HEK293 (cell line): ENCODE measurements around the gene CNNM1.

Experiments used
- FEZF1 ChIP-seq: fragments of 450-650 bp; formaldehyde crosslinking; IDR thresholded peaks from 2 replicates; pipeline ENCODE4 v1.5.1; 2016; ENCODE audit warnings: missing biosample characterization, missing genetic modification characterization
- GLI2 ChIP-seq: fragments of 450-650 bp; formaldehyde crosslinking; IDR thresholded peaks from 2 replicates; pipeline ENCODE4; 2017; ENCODE audit warnings: missing biosample characterization, missing genetic modification characterization, low read depth, borderline replicate concordance
- GLIS1 ChIP-seq: fragments of 450-650 bp; formaldehyde crosslinking; IDR thresholded peaks from 2 replicates; pipeline ENCODE4 v1.5.1; 2016; ENCODE audit warnings: missing biosample characterization, missing genetic modification characterization
- HOXD13 ChIP-seq: sonication (generic); formaldehyde crosslinking; IDR thresholded peaks from 2 replicates; pipeline ENCODE4 v1.8.0; 2022; ENCODE audit warnings: missing genetic modification reagents, borderline replicate concordance
- IKZF3 ChIP-seq: fragments of 450-650 bp; IDR thresholded peaks from 2 replicates; pipeline ENCODE4 v1.5.0; 2018; ENCODE audit warnings: missing biosample characterization, mild to moderate bottlenecking, missing genetic modification characterization, moderate library complexity
- KLF7 ChIP-seq: fragments of 450-650 bp; formaldehyde crosslinking; IDR thresholded peaks from 2 replicates; pipeline ENCODE4 v1.5.1; 2016; ENCODE audit warnings: missing biosample characterization, missing genetic modification characterization, borderline replicate concordance
- TCF7L2 ChIP-seq: IDR thresholded peaks from 2 replicates; pipeline ENCODE4 v1.6.1; 2011; ENCODE audit warnings: low read depth, mild to moderate bottlenecking, inconsistent platforms, low read length, moderate library complexity, borderline replicate concordance
- WT1 ChIP-seq: fragments of 450-650 bp; formaldehyde crosslinking; IDR thresholded peaks from 2 replicates; pipeline ENCODE4 v1.5.1; 2016; ENCODE audit warnings: missing biosample characterization, missing genetic modification characterization
- ZNF214 ChIP-seq: fragments of 450-650 bp; formaldehyde crosslinking; IDR thresholded peaks from 2 replicates; pipeline ENCODE4 v1.5.1; 2017; ENCODE audit warnings: missing biosample characterization, mild to moderate bottlenecking, missing genetic modification characterization, borderline replicate concordance
- ZNF433 ChIP-seq: fragments of 450-650 bp; formaldehyde crosslinking; IDR thresholded peaks from 2 replicates; pipeline ENCODE4 v1.5.1; 2016; ENCODE audit warnings: missing biosample characterization, missing genetic modification characterization, low read depth
- ZNF529 ChIP-seq: fragments of 450-650 bp; formaldehyde crosslinking; IDR thresholded peaks from 2 replicates; pipeline ENCODE4 v1.5.1; 2017; ENCODE audit warnings: missing genetic modification characterization, missing biosample characterization; ENCODE audit not compliant: insufficient replicate concordance
- ZNF548 ChIP-seq: fragments of 450-650 bp; formaldehyde crosslinking; IDR thresholded peaks from 2 replicates; pipeline ENCODE4 v1.5.1; 2016; ENCODE audit warnings: missing biosample characterization, missing genetic modification characterization
- ZNF561 ChIP-seq: fragments of 450-650 bp; IDR thresholded peaks from 2 replicates; pipeline ENCODE4 v1.5.1; 2018; ENCODE audit warnings: missing biosample characterization, missing genetic modification characterization, borderline replicate concordance
- ZNF600 ChIP-seq: fragments of 450-650 bp; formaldehyde crosslinking; IDR thresholded peaks from 2 replicates; pipeline ENCODE4 v1.5.1; 2016; ENCODE audit warnings: missing biosample characterization, missing genetic modification characterization
- ZNF629 ChIP-seq: fragments of 450-650 bp; formaldehyde crosslinking; IDR thresholded peaks from 2 replicates; pipeline ENCODE4 v1.5.1; 2017; ENCODE audit warnings: missing biosample characterization, missing genetic modification characterization
- ZNF843 ChIP-seq: fragments of 450-650 bp; formaldehyde crosslinking; IDR thresholded peaks from 2 replicates; pipeline ENCODE4 v1.5.1; 2016; ENCODE audit warnings: missing biosample characterization, missing genetic modification characterization
- ZSCAN30 ChIP-seq: fragments of 450-650 bp; IDR thresholded peaks from 2 replicates; pipeline ENCODE4 v1.5.1; 2018; ENCODE audit warnings: missing biosample characterization, mild to moderate bottlenecking, missing genetic modification characterization, moderate library complexity
- ZXDB ChIP-seq: fragments of 450-650 bp; formaldehyde crosslinking; IDR thresholded peaks from 2 replicates; pipeline ENCODE4 v1.5.1; 2016; ENCODE audit warnings: missing biosample characterization, missing genetic modification characterization
- TF ChIP-seq, protein P1 (sequence below): fragments of 450-650 bp; formaldehyde crosslinking; IDR thresholded peaks from 2 replicates; pipeline ENCODE4 v1.5.1; 2016; ENCODE audit warnings: missing biosample characterization, missing genetic modification characterization
- TF ChIP-seq, protein P2 (sequence below): fragments of 450-650 bp; formaldehyde crosslinking; IDR thresholded peaks from 2 replicates; pipeline ENCODE4 v1.5.1; 2016; ENCODE audit warnings: missing biosample characterization, missing genetic modification characterization
- TF ChIP-seq, protein P3 (sequence below): fragments of 450-650 bp; formaldehyde crosslinking; IDR thresholded peaks from 2 replicates; pipeline ENCODE4 v1.5.1; 2016; ENCODE audit warnings: missing biosample characterization, missing genetic modification characterization
- TF ChIP-seq, protein P4 (sequence below): fragments of 450-650 bp; formaldehyde crosslinking; IDR thresholded peaks from 2 replicates; pipeline ENCODE4 v1.5.1; 2016; ENCODE audit warnings: missing biosample characterization, missing genetic modification characterization
- TF ChIP-seq, protein P5 (sequence below): fragments of 450-650 bp; formaldehyde crosslinking; IDR thresholded peaks from 2 replicates; pipeline ENCODE4 v1.5.1; 2016; ENCODE audit warnings: missing biosample characterization, missing genetic modification characterization

The CNNM1 gene

DNA sequence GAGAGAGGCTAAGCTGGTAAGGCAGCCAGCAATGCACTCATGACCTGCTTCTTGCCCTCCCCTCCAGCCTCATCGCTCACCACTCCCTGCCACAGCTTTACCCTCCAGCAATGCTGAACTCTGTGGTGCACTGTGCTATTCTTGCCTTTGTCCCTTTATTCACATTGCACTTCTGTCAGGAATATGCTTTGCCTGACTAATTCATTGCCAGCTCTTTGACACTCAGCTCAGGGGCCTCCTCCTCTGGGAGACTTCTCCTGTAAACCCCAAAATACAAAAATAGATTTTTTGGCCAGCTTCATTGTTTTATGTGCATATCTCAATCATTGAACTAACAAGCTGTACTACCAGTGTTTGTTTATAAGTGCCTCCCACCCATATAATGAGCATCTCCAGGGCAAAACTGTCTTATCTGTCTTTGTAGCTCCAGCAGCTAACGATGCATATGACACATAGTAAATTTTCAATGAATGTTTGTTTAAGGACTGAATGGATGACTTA is 8.2 kb downstream of the CNNM1 start (continued):
- TF ChIP-seq HOXD13 (peak; percentile 48; the same call in 1 of the 2 replicates), ZNF529 (tag by site-specific recombination) (no peak), GLI2 (peak; percentile 68), IKZF3 (tag by site-specific recombination) (peak; percentile 52; the same call in 1 of the 2 replicates), TCF7L2 (peak; percentile 78; the same call in 1 of the 2 replicates), FEZF1 (tag by site-specific recombination) (peak; percentile 85), ZXDB (peak; percentile 67), ZNF561 (tag by site-specific recombination) (0 out of 2 replicates have a peak, but pooled peaks have one; percentile 31), ZNF843 (tag by site-specific recombination) (peak; percentile 90), GLIS1 (tag by site-specific recombination) (peak; percentile 9; the same call in 1 of the 2 replicates), ZNF629 (tag by site-specific recombination) (0 out of 2 replicates have a peak, but pooled peaks have one; percentile 31), KLF7 (tag by site-specific recombination) (no peak), ZSCAN30 (tag by site-specific recombination) (0 out of 2 replicates have a peak, but pooled peaks have one; percentile 11), WT1 (tag by site-specific recombination) (peak; percentile 96), ZNF600 (tag by site-specific recombination) (peak; percentile 83; the same call in 1 of the 2 replicates), ZNF214 (tag by site-specific recombination) (no peak), ZNF548 (tag by site-specific recombination) (no peak), ZNF433 (tag by site-specific recombination) (no peak)
- TF ChIP-seq, protein P1, sequence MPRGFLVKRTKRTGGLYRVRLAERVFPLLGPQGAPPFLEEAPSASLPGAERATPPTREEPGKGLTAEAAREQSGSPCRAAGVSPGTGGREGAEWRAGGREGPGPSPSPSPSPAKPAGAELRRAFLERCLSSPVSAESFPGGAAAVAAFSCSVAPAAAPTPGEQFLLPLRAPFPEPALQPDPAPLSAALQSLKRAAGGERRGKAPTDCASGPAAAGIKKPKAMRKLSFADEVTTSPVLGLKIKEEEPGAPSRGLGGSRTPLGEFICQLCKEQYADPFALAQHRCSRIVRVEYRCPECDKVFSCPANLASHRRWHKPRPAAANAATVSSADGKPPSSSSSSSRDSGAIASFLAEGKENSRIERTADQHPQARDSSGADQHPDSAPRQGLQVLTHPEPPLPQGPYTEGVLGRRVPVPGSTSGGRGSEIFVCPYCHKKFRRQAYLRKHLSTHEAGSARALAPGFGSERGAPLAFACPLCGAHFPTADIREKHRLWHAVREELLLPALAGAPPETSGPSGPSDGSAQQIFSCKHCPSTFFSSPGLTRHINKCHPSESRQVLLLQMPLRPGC (tag by site-specific recombination) = 0 out of 2 replicates have a peak, but pooled peaks have one; percentile 25
- TF ChIP-seq, protein P2, sequence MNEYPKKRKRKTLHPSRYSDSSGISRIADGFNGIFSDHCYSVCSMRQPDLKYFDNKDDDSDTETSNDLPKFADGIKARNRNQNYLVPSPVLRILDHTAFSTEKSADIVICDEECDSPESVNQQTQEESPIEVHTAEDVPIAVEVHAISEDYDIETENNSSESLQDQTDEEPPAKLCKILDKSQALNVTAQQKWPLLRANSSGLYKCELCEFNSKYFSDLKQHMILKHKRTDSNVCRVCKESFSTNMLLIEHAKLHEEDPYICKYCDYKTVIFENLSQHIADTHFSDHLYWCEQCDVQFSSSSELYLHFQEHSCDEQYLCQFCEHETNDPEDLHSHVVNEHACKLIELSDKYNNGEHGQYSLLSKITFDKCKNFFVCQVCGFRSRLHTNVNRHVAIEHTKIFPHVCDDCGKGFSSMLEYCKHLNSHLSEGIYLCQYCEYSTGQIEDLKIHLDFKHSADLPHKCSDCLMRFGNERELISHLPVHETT (tag by site-specific recombination) = no peak
- TF ChIP-seq, protein P3, sequence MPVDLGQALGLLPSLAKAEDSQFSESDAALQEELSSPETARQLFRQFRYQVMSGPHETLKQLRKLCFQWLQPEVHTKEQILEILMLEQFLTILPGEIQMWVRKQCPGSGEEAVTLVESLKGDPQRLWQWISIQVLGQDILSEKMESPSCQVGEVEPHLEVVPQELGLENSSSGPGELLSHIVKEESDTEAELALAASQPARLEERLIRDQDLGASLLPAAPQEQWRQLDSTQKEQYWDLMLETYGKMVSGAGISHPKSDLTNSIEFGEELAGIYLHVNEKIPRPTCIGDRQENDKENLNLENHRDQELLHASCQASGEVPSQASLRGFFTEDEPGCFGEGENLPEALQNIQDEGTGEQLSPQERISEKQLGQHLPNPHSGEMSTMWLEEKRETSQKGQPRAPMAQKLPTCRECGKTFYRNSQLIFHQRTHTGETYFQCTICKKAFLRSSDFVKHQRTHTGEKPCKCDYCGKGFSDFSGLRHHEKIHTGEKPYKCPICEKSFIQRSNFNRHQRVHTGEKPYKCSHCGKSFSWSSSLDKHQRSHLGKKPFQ = peak; percentile 40; the same call in 1 of the 2 replicates
- TF ChIP-seq, protein P4, sequence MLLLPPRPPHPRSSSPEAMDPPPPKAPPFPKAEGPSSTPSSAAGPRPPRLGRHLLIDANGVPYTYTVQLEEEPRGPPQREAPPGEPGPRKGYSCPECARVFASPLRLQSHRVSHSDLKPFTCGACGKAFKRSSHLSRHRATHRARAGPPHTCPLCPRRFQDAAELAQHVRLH = peak; percentile 56; the same call in 1 of the 2 replicates
- TF ChIP-seq, protein P5, sequence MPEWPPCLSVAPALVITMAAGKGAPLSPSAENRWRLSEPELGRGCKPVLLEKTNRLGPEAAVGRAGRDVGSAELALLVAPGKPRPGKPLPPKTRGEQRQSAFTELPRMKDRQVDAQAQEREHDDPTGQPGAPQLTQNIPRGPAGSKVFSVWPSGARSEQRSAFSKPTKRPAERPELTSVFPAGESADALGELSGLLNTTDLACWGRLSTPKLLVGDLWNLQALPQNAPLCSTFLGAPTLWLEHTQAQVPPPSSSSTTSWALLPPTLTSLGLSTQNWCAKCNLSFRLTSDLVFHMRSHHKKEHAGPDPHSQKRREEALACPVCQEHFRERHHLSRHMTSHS (tag by site-specific recombination) = no peak
